ENCODE measurements around the gene DAND5.

Gene DAND5

GRCh38 chr19:12995596-12996405 is 26.4 kb downstream of the DAND5 start:
- DNase-seq: no peak

DNA sequence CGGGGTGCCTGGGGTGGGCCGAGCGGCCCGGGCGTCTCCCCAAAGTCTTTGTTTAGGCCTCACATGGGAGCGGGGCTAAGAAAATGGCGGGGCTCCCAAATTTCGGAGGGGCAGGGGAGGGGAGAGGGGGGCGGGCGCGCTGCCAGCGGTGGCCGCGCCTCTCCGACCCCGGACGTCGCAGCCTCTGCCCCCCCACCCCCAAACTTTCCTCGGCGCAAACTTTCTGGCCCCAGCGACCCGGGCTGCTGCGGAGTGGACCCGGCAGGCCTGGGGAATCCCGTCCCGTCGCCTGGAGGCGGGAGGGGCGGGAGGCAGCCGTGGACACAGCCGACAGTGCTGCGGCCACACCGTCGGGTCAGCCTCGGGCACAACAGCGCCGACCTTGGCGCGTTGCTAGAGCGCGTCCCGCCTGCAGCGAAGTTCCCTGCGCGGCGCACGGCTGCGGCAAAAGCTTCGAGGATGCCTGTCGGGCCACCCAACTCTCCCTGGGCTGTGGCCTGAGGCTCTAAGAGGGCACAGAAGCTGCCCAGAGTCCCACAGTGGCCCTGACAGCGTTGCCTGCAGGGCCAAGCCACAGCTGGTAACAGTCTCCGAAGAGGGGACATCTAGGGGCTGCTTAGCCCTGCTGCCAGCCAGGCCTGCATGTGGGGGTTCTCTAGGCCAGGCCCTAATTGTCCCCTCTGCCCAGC is 27.2 kb downstream of the DAND5 start:
- DNase-seq: no peak

DNA sequence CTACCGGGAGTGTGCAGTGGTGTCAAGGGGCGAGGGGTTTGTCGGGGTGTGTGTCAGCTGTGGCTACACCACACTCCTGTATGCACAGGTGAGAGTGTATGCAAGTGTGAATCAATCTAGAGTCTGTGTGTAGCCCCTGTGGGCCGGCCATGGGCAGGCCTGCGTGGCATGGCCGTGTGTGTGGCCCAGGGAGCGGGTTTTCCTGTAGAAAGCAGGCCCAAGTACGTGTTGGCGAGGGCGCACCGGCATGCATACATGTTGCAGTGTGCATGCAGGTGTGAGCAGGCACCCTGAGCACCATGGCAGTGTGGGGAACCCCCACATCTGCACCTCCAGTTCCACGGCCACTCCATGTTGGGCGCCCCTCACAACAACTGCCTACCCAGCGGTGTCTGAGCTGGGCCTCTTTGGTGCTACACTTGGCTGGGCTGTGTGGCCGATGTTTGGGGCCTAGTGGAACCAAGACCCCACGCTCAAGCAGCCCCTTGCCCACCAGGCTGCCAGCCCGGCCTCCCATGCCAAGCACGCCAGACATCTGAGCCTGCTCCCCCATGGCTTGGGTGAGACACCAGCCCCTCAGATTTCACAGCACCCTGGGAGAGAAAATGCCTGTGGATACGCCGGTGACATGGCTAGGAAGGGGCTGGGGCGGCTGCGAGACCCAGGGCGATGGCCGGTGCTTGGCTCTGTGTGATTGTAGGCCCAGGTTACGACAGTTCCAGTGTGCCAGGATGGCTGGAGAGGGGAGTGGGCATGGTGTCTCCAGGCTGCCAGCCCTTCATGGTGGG is 28.0 kb downstream of the DAND5 start:
- no peak for DNase-seq

DNA sequence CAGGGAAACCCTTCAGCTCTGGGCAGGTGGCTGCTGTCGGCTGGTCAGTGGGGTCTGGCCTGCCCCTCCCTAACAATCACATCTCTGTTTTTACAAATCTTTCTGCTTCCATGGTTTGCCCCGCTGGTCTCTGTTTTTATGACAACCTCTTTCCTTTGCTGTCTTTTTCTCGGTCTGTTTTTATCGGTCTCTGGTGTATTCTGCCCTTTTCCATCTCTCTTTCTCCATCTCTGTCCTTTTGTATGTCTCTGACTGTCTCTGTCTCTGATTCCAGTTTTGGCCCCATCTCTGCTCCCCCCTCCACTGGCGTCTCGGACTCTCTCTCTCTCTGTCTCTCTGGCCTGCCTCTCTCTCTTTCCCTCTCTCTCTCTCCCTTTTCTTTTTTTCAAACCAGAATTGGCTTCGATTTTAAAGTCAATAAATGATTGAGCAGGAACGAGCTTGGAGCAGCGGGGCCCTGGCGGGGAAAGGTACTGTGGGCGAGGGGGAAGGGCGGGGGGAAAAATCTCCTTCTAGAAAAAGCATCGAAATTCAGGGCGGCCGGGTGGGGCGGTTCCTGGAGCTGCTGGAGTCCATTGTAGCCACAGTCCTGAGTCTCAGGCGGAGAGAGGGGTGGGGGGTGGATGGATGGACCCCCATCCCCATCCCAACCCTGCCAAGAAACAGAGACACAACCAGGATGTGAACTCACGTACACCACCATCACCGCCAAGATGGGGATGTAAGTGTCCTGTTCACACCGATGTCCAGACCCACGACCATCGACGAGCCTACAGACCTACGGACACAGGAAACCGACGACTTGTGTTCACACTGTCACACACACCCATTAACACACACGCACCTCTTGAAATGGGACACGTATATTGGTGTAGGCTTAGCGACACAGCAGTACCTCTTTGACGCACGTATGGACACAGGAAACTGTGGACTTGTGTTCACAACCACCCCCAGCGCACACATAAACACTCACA is 28.9 kb downstream of the DAND5 start:
- DNase-seq: no peak

DNA sequence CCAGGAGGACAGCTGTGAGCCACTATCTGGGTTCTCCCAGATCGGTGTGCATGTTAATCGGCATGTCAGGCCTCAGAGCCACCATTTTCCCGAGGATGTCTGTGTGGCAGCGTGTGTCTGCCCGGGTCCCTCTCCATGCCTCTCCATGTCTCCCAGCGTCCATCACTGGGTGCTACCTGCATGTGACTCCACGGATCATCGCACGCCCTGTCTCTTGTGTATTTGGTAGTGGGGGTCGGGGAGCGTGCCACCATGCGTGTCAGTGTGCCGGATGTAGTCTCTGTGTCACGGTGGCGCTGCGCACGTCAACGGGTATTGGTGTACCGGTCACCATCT is 31.8 kb downstream of the DAND5 start:
- no peak for DNase-seq

DNA sequence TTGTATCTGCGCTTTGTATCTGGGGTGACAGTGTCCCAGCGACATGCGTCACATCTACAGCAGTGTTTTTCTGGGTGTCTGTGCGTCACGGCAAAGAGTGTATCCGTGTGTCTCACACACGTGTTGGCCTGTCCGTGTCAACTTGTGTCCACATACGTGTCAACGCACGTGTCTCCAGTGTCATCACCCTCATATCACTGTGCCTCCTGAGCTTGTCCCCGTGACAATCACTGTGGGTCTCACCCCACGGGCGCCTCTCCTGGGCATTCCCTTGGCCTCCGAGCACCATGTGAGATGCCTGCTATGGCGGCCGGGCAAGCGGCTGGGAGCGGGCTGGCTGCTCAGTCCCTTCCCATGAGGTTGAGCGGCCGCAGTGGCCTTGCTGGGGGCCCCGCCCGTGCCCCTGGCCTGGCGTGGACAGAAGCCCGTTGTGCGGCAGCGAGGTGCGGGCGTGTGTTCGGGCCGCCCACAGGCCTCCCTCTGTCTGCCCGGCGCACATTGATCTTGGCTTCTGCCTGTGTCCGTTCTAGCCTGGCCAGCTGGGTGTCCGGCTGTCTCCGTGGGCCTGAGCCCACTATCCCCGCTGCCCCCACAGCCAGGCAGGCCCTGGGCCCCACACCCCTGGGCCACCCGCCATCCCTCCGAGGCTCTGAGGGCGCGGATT is 32.3 kb downstream of the DAND5 start:
- no peak for DNase-seq

- no peak for DNase-seq
Observed at GRCh38 chr19:13002166-13002898, 33.0 kb downstream of the DAND5 start.

DNA sequence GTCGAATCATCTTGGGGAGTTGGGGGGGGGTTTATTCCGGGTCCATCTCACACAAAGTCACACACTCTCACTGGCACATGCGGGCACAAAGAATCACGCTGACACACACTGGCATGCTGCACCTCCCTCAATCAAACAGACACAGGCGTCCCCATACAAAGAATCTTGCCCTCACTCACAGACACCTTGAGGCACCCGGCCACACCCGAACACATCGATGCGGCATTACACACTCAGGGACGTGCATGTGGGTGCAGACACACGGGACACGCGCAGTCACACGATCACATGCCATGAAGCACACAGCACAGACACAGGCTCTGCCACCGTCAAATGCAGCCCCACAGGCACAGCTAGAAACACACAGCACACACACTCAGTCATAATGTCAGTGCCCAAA is 33.7 kb downstream of the DAND5 start:
- no peak for DNase-seq

- DNase-seq: no peak
Observed at GRCh38 chr19:13004273-13004672, 34.9 kb downstream of the DAND5 start.

GRCh38 chr19:13005253-13005652 is 35.9 kb downstream of the DAND5 start:
- no peak for DNase-seq

- no peak for DNase-seq
Observed at GRCh38 chr19:13005861-13006370, 36.5 kb downstream of the DAND5 start.

DNA sequence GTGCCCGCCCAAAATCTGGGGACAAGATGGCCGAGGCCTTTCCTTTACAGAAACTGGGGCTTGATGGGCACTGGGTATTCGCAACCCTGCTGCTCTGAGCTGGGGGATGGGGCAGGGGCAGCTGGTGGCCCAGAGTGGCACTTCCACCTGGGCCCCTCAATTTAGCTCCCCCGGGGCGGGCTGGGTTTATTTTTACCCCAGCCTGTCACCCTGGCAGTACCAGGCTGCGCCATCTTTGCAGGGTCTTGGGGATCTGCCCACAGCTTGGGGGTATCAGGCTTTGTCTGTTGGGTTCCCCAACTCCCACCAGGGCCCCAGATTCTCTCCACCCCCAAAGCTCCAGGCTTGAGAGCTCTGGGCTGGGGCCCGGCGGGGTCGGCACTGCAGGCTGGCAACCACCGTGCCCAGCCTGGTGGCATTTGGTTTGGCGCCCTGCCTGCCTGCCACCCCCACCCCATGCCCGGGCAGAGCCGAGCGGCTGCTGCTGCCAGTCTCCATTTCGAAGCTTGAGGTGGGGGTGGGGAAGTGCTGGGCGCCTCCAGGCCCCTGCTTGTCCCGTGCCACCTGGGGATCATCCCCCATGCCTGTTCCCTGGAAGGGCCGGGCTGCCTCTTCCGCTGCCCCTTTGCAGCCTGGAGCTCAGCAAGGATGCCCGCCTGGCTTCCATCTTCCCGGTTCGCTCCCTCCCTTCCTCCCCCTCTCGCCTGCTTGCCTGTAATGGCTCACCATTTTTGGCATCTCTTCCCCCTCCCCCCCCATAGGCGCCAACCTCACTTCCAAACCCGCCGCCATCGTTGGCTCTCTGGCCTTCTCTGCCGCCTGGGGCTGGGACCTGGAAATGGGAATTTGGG is 37.3 kb downstream of the DAND5 start:
- no peak for DNase-seq

DNA sequence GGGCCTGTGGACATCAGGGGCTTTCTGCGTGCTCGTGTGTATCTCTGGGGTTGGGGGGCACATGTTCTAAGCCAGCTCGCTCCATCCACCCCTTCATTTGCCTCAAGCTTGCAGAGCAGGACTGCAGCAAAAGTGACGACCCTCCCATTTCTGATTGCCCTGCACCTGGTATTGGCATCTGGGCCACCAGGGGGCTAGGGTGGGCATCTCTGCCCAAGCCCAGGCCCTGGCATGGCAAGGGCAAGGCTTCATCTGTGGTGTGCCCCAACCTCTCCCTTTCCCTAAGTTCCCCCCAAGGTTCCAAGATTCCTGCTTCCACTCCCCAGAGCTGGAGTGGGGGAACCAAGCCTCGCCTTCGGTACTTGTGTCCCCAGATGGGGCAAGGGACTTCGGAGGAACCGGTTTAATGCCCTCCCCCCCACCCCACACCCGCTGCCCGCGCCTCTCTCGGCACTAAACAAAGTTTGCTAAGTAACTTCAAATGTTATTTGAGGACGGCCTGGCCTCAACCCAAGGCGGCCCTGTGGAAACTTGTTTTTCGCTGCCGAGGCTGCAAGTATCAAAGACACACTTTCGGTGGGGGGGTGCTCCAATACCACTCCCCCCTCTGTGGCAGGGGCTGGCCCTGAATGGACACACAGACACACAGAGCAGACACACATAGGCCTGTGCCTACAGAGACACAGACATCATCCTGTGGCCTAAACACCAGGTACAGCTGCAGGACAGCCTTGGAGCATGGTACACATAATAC is 38.1 kb downstream of the DAND5 start:
- DNase-seq: no peak

DNA sequence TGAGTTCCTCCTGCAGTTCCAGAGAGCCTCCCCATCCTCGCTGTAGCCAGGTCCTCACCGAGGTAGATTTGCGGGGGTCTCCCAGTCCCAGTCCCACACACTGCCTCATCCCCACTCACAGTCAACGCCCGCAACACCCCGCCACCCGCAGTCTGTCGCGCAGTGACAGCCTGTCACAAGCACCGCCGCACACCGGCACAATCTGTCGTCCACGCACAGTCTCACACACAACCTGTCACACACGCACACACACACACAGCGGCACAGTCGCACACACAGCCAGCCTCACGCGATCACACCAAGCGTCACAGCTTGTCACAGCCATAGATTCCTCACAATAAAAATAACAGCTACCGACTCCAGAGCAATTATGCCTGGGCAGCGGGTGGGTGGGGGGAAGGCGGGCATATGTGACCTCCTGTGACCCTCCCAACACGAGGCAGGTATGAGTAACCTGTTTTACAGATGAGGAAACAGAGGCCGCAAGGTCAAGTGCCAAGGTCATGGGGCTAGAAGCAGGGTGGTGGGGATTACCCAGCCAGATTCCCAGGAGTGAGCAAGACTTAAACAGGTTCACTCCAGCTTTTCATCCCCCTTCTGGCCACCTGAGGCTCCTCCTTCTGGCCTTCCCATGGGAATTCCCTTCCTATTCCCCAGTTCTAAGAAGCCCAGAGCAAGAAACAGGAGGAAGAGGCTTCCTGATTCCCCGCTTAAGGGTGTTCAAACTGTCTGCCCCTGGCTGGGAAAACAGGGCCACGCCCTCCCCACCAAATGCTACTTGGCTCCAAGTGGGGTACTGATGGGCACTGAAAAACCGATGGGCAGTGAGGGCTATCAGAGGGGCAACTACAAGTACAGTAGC is 39.8 kb downstream of the DAND5 start:
- peak; percentile 64 for DNase-seq

GRCh38 chr19:13010038-13010991 is 40.9 kb downstream of the DAND5 start:
- DNase-seq: no peak

GRCh38 chr19:13010992-13011652 is 41.7 kb downstream of the DAND5 start:
- no peak for DNase-seq
